K562 (cell line): ENCODE data around the gene SYNGR3.

Experiments
- BRCA1 ChIP-seq, 2 experiments: fragments of 450-650 bp in 1 of 2; sonication (generic) in 1 of 2; formaldehyde crosslinking in 1 of 2; IDR thresholded peaks; 2 replicates each; pipeline versions ENCODE4 v1.5.0 to v1.6.1; 2017 to 2020; ENCODE audit warnings: mild to moderate bottlenecking in 1 of 2, missing genetic modification reagents in 1 of 2
- CBX8 ChIP-seq: fragments of 200-600 bp; sonication (generic); IDR thresholded peaks from 2 replicates; pipeline ENCODE4 v1.6.1; 2012; ENCODE audit warnings: borderline replicate concordance, mixed run types, low read depth, mild to moderate bottlenecking, moderate library complexity, mixed read lengths, low read length, control low read depth, inconsistent platforms; ENCODE audit not compliant: poor library complexity, severe bottlenecking; ENCODE audit errors: extremely low read depth
- DNMT1 ChIP-seq: fragments of 450-650 bp; IDR thresholded peaks from 2 replicates; pipeline ENCODE4 v1.6.1; 2016; ENCODE audit warnings: antibody characterized with exemption, mild to moderate bottlenecking
- EZH2 ChIP-seq: IDR thresholded peaks from 2 replicates; pipeline ENCODE4 v1.6.1; 2012; ENCODE audit warnings: low read depth, mild to moderate bottlenecking, inconsistent platforms, low read length, borderline replicate concordance
- MAZ ChIP-seq, 2 experiments: fragments of 450-650 bp in 1 of 2; sonication (generic) in 1 of 2; formaldehyde crosslinking; IDR thresholded peaks in 1 of 2; conservative IDR thresholded peaks in 1 of 2; 2 replicates each; pipeline versions ENCODE4 v1.4.0 to v1.5.0; 2020; ENCODE audit warnings: mild to moderate bottlenecking in 1 of 2, missing genetic modification reagents in 1 of 2
- MBD2 ChIP-seq: sonication (generic); IDR thresholded peaks from 2 replicates; pipeline ENCODE4 v1.6.1; 2016; ENCODE audit warnings: low read depth, borderline replicate concordance
- POLR2AphosphoS5 ChIP-seq: IDR thresholded peaks from 2 replicates; pipeline ENCODE4 v1.6.1; 2011; ENCODE audit warnings: mild to moderate bottlenecking, low read depth, low read length, moderate library complexity; ENCODE audit not compliant: control insufficient read depth, insufficient read depth
- PRPF4 ChIP-seq: fragments of 200-400 bp; formaldehyde crosslinking; IDR thresholded peaks from one replicate; pipeline ENCODE4 v1.6.1; 2017; ENCODE audit warnings: low read length, low read depth, mild to moderate bottlenecking; ENCODE audit not compliant: insufficient read depth, poor library complexity, severe bottlenecking
- RFX1 ChIP-seq: fragments of 450-650 bp; IDR thresholded peaks from 2 replicates; pipeline ENCODE4 v1.6.1; 2016; ENCODE audit warnings: mild to moderate bottlenecking, moderate library complexity
- SIN3A ChIP-seq, 2 experiments: fragments of 150-350 bp in 1 of 2; IDR thresholded peaks; 2 replicates each; pipeline ENCODE4 v1.6.1; 2011 to 2016; ENCODE audit warnings: borderline replicate concordance in 2 of 2, low read depth in 2 of 2, low read length in 2 of 2, mild to moderate bottlenecking in 2 of 2, moderate library complexity in 2 of 2; ENCODE audit not compliant: control insufficient read depth in 1 of 2
- TCF7 ChIP-seq: sonication (generic); IDR thresholded peaks from 2 replicates; pipeline ENCODE4 v1.6.1; 2016; ENCODE audit warnings: antibody characterized with exemption, borderline replicate concordance
- ZNF124 ChIP-seq: sonication (generic); formaldehyde crosslinking; IDR thresholded peaks from 2 replicates; pipeline ENCODE4 v1.8.1; 2022; ENCODE audit warnings: missing genetic modification reagents
- TF ChIP-seq, protein P1 (sequence below): sonication (generic); formaldehyde crosslinking; IDR thresholded peaks from 2 replicates; pipeline ENCODE4 v1.8.1; 2023; ENCODE audit warnings: mild to moderate bottlenecking, missing genetic modification reagents
- TF ChIP-seq, protein P2 (sequence below), 3 experiments: IDR thresholded peaks in 2 of 3; conservative IDR thresholded peaks in 1 of 3; 2 replicates each; pipeline ENCODE4 v1.5.1; 2011 to 2012; ENCODE audit warnings: low read length in 3 of 3, mild to moderate bottlenecking in 3 of 3, control low read depth in 2 of 3, improper control_type of control experiment in 1 of 3, inconsistent platforms in 1 of 3, low read depth in 1 of 3, mixed read lengths in 1 of 3, moderate library complexity in 1 of 3; ENCODE audit not compliant: insufficient read depth in 2 of 3

DNA sequence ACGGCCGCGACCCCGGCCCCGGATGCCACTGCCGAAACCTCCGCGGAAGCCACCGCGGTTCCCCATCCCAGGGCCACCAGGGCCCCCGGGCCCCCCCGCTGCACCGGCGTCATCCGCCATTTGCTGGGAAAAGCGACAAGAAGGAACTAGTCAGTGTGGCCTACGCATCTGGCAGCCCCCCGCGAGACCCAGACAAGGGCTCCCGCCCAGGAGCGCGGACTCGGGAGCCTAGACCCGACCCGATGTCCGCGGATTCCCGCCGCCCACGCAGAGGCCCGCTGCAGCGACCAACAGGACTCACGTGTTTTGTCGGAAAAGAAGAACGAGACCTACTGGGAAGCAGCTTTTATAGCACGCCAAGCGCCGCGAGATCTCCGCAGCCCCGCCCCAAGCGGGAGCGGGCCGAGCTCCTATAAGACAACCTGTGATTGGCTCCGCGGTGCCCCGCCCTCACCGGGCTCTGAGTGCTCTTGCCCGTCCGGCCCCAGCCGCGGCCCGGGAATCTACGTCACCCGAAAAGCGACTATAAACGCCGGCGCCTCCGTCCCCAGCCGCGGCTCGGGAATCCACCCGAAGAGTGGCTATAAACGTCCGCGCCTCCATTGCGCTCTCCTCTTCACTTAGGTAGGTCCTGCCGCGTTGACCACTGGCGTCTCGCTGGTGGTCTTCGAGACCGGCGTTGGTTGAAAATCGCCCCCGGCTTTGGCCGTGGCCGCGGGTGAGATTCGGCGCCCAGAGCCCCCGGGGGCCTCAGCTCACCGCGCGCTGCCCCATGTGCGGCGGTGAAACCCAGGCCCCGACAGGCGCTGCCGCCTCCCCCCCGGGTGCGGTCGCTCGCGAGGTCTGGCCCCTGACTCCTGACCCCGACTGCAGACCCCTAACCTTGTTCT, 25.0 kb upstream of the SYNGR3 start, which contains the start of gene RPS2:
- TF ChIP-seq, protein P1, sequence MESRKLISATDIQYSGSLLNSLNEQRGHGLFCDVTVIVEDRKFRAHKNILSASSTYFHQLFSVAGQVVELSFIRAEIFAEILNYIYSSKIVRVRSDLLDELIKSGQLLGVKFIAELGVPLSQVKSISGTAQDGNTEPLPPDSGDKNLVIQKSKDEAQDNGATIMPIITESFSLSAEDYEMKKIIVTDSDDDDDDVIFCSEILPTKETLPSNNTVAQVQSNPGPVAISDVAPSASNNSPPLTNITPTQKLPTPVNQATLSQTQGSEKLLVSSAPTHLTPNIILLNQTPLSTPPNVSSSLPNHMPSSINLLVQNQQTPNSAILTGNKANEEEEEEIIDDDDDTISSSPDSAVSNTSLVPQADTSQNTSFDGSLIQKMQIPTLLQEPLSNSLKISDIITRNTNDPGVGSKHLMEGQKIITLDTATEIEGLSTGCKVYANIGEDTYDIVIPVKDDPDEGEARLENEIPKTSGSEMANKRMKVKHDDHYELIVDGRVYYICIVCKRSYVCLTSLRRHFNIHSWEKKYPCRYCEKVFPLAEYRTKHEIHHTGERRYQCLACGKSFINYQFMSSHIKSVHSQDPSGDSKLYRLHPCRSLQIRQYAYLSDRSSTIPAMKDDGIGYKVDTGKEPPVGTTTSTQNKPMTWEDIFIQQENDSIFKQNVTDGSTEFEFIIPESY (CRISPR knock-in tag), result 0 out of 2 replicates have a peak, but pooled peaks have one; percentile 11
- TF ChIP-seq POLR2AphosphoS5 (peak; percentile 98), TCF7 (peak; percentile 55; the same call in 1 of the 2 replicates), DNMT1 (no peak), SIN3A (IDR thresholded peaks at IDR 0.05; ENCODE audit: borderline replicate concordance in 2 of 2, control insufficient read depth in 1 of 2, low read depth in 2 of 2, low read length in 2 of 2) (peak; percentile 59 to 88; a peak in 3 of 4 replicates), BRCA1 (IDR thresholded peaks at IDR 0.05) (no peak), BRCA1 (CRISPR knock-in tag; IDR thresholded peaks at IDR 0.05) (peak; percentile 57; the same call in 1 of the 2 replicates), MAZ (CRISPR knock-in tag; conservative IDR thresholded peaks at IDR 0.05 in 1 of 2, IDR thresholded peaks at IDR 0.05 in 1 of 2) (peak; percentile 68 to 94; a peak in 3 of 4 replicates), EZH2 (no peak), MBD2 (peak; percentile 94), PRPF4 (peak; percentile 96), ZNF124 (CRISPR knock-in tag) (no peak), CBX8 (no peak), RFX1 (no peak)
- TF ChIP-seq, protein P2, sequence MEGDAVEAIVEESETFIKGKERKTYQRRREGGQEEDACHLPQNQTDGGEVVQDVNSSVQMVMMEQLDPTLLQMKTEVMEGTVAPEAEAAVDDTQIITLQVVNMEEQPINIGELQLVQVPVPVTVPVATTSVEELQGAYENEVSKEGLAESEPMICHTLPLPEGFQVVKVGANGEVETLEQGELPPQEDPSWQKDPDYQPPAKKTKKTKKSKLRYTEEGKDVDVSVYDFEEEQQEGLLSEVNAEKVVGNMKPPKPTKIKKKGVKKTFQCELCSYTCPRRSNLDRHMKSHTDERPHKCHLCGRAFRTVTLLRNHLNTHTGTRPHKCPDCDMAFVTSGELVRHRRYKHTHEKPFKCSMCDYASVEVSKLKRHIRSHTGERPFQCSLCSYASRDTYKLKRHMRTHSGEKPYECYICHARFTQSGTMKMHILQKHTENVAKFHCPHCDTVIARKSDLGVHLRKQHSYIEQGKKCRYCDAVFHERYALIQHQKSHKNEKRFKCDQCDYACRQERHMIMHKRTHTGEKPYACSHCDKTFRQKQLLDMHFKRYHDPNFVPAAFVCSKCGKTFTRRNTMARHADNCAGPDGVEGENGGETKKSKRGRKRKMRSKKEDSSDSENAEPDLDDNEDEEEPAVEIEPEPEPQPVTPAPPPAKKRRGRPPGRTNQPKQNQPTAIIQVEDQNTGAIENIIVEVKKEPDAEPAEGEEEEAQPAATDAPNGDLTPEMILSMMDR (IDR thresholded peaks at IDR 0.05 in 2 of 3, conservative IDR thresholded peaks at IDR 0.05 in 1 of 3; ENCODE audit: insufficient read depth in 2 of 3, low read depth in 1 of 3, low read length in 3 of 3), result no peak
